IPS-18a (cell line): Measurements from ENCODE around the gene FUT3.

Experiments used
- H3K27ac ChIP-seq: one replicate; pipeline ENCODE4 v1.5.1; 2013; ENCODE audit warnings: low read length
- H3K27me3 ChIP-seq: one replicate; pipeline ENCODE4 v1.6.1; 2013; ENCODE audit warnings: mild to moderate bottlenecking, low read length; ENCODE audit not compliant: control insufficient read depth, insufficient read depth
- H3K36me3 ChIP-seq: one replicate; pipeline ENCODE4 v1.6.1; 2013; ENCODE audit warnings: low read depth, low read length; ENCODE audit not compliant: control insufficient read depth
- H3K4me1 ChIP-seq: one replicate; pipeline ENCODE4 v1.6.1; 2013; ENCODE audit warnings: low read depth, low read length; ENCODE audit not compliant: control insufficient read depth
- H3K4me3 ChIP-seq: one replicate; pipeline ENCODE4 v1.5.1; 2013; ENCODE audit warnings: low read length
- H3K9ac ChIP-seq: one replicate; pipeline ENCODE4 v1.6.1; 2013; ENCODE audit warnings: mild to moderate bottlenecking, low read length, moderate library complexity
- H3K9me3 ChIP-seq: one replicate; pipeline ENCODE4 v1.6.1; 2013; ENCODE audit warnings: low read depth, low read length; ENCODE audit not compliant: control insufficient read depth

FUT3 gene

GRCh38 chr19:5803441-5803751 lies 47.9 kb downstream of the FUT3 start:
- Histone ChIP-seq H3K9me3 (no peaks in the 10 kb centered on the region), H3K9ac (peak overlapping the region; percentile 32), H3K4me3 (peak overlapping the region; percentile 40), H3K27ac (no peak overlapping the region), H3K4me1 (peaks cover 3% of the 10 kb centered on the region), H3K36me3 (no peaks in the 10 kb centered on the region), H3K27me3 (peaks cover 22% of the 10 kb centered on the region)

GRCh38 chr19:5801796-5802619 lies 49.2 kb downstream of the FUT3 start:
- no peaks in the 10 kb centered on the region for H3K36me3 ChIP-seq
- no peak overlapping the region for H3K27ac ChIP-seq
- no peak overlapping the region for H3K9ac ChIP-seq
- H3K4me1 ChIP-seq, result peaks cover 3% of the 10 kb centered on the region
- peaks cover 22% of the 10 kb centered on the region for H3K27me3 ChIP-seq
- peak overlapping the region; percentile 27 for H3K4me3 ChIP-seq
- no peaks in the 10 kb centered on the region for H3K9me3 ChIP-seq

GRCh38 chr19:5800361-5801270 lies 50.6 kb downstream of the FUT3 start:
- Histone ChIP-seq H3K27ac (no peak overlapping the region), H3K4me1 (peaks cover 3% of the 10 kb centered on the region), H3K9ac (no peak overlapping the region), H3K9me3 (no peaks in the 10 kb centered on the region), H3K36me3 (no peaks in the 10 kb centered on the region), H3K4me3 (no peak overlapping the region), H3K27me3 (peaks cover 21% of the 10 kb centered on the region)

- no peak overlapping the region for H3K9ac ChIP-seq
- peaks cover 16% of the 10 kb centered on the region for H3K27me3 ChIP-seq
- no peaks in the 10 kb centered on the region for H3K9me3 ChIP-seq
- no peak overlapping the region for H3K27ac ChIP-seq
- H3K4me3 ChIP-seq, result no peak overlapping the region
- H3K36me3 ChIP-seq, result no peaks in the 10 kb centered on the region
- H3K4me1 ChIP-seq, result peaks cover 3% of the 10 kb centered on the region
These were observed 51.7 kb downstream of the FUT3 start for GRCh38 chr19:5799247-5800241.

GRCh38 chr19:5798244-5798643 lies 53.0 kb downstream of the FUT3 start:
- Histone ChIP-seq H3K9ac (no peak overlapping the region), H3K4me1 (no peaks in the 10 kb centered on the region), H3K27ac (no peak overlapping the region), H3K36me3 (no peaks in the 10 kb centered on the region), H3K4me3 (no peak overlapping the region), H3K9me3 (no peaks in the 10 kb centered on the region), H3K27me3 (peaks cover 8% of the 10 kb centered on the region)

- no peaks in the 10 kb centered on the region for H3K4me1 ChIP-seq
- H3K36me3 ChIP-seq, result no peaks in the 10 kb centered on the region
- no peak overlapping the region for H3K27ac ChIP-seq
- H3K9me3 ChIP-seq, result no peaks in the 10 kb centered on the region
- H3K9ac ChIP-seq, result no peak overlapping the region
- H3K27me3 ChIP-seq, result no peaks in the 10 kb centered on the region
- no peak overlapping the region for H3K4me3 ChIP-seq
These were observed 55.8 kb downstream of the FUT3 start for GRCh38 chr19:5795382-5795919.

GRCh38 chr19:5793188-5793587 lies 58.1 kb downstream of the FUT3 start:
- no peak overlapping the region for H3K4me3 ChIP-seq
- no peak overlapping the region for H3K27ac ChIP-seq
- H3K36me3 ChIP-seq, result peaks cover 4% of the 10 kb centered on the region
- H3K9ac ChIP-seq, result no peak overlapping the region
- H3K4me1 ChIP-seq, result no peaks in the 10 kb centered on the region
- no peaks in the 10 kb centered on the region for H3K9me3 ChIP-seq
- no peaks in the 10 kb centered on the region for H3K27me3 ChIP-seq
